Gastrocnemius medialis (tissue), 4 donors: ENCODE data around the gene CFAP100.

ENCODE experiments used
- CTCF ChIP-seq, 5 experiments: fragments of 450-650 bp in 3 of 5; fragments of 200-600 bp in 2 of 5; sonication (generic) in 2 of 5; IDR thresholded peaks in 4 of 5; conservative IDR thresholded peaks in 1 of 5; 1 replicate in 4 of 5; 2 replicates in 1 of 5; pipeline ENCODE4 v1.5.1; 2016 to 2019; ENCODE audit warnings: antibody characterized with exemption in 5 of 5, mild to moderate bottlenecking in 3 of 5, moderate library complexity in 3 of 5
- POLR2A ChIP-seq, 2 donors: fragments of 450-650 bp; IDR thresholded peaks; one replicate each; pipeline ENCODE4 v1.6.1; 2017; ENCODE audit warnings: antibody characterized with exemption in 2 of 2, mild to moderate bottlenecking in 2 of 2, moderate library complexity in 2 of 2

GRCh38 chr3:126436826-126437717 lies 42.4 kb downstream of the CFAP100 start:
- TF ChIP-seq CTCF (IDR thresholded peaks at IDR 0.05 in 4 of 5, conservative IDR thresholded peaks at IDR 0.05 in 1 of 5) = no peak
- no peak for TF ChIP-seq POLR2A (IDR thresholded peaks at IDR 0.05)
